GM12864 (cell line): Measurements from ENCODE around the gene MPZL1.

Source experiments
- DNase-seq: peaks from one replicate; pipeline ENCODE4 v3.0.0-alpha.2; 2011; ENCODE audit warnings: low read depth
- H3K4me3 ChIP-seq: 2 replicates; pipeline ENCODE4 v1.5.1; 2011; ENCODE audit warnings: mild to moderate bottlenecking, low read depth, low read length, control low read depth
- CTCF ChIP-seq: IDR thresholded peaks from 2 replicates; pipeline ENCODE4 v1.5.1; 2011; ENCODE audit warnings: low read depth, mild to moderate bottlenecking, moderate library complexity, low read length, control low read depth, inconsistent platforms; ENCODE audit errors: missing control alignments

MPZL1 gene

GRCh38 chr1:167721617-167722151, at the start of gene MPZL1:
Gene MPZL1 (plus strand): TSS chr1:167721982. CDS start chr1:167722152, 170 bp downstream.
- DNase-seq: peak; percentile 85
- no peak for TF ChIP-seq CTCF
- H3K4me3 ChIP-seq: peak within 1 kb of the TSS; percentile 99

- TF ChIP-seq CTCF: no peak
- no peak overlapping the region for H3K4me3 ChIP-seq
- no peak for DNase-seq
These were observed 49.0 kb upstream of the MPZL1 start for GRCh38 chr1:167672831-167673230.

- DNase-seq: no peak
- no peak for TF ChIP-seq CTCF
- H3K4me3 ChIP-seq: no peak overlapping the region
These were observed 48.5 kb upstream of the MPZL1 start for GRCh38 chr1:167673265-167673664.

- DNase-seq: no peak
- no peak for TF ChIP-seq CTCF
- H3K4me3 ChIP-seq: no peak overlapping the region
These were observed 47.6 kb upstream of the MPZL1 start for GRCh38 chr1:167674156-167674555.

- H3K4me3 ChIP-seq: no peak overlapping the region
- no peak for DNase-seq
- TF ChIP-seq CTCF: no peak
These were observed 46.3 kb upstream of the MPZL1 start for GRCh38 chr1:167675440-167675839.

- DNase-seq: peak; percentile 70
- H3K4me3 ChIP-seq: no peak overlapping the region
- TF ChIP-seq CTCF: no peak
These were observed 45.4 kb upstream of the MPZL1 start for GRCh38 chr1:167676205-167676915.
